ENCODE data around the gene PPP2R3A.

DNA sequence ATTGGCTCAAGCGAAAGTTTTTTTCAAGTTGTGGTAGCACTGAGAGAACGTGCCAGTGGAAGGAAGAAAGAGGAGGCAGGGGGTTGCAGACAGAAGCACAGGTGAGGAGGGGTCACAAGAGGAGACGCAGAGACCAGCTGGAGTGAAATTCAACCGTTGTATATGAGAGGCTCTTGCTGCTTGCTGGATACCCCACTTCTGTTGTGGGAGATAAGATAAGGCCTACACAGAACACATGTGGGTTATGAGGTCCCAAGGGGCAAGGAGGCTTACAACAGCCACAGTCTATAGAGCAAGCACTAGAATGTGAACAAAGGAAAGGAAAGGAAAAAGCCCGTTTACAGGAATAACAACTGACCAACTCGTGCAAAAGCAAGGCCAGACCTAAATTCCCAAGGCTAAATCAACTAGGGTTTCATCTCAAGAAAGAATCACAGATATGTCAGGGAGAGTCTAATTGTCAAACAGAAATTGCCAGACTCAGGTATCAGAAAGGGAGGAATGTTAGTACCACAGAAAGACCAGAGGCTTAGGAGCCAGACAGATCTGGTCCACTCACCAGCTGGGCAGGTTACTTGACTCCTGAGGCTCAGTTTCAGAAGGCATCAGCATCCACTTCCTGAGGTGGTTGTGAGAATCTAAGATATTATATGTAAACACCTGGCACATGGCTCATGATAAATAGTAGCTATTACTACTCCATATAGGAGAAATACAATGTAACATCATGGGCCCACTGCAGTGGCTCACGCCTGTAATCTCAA is 169.7 kb downstream of the PPP2R3A start:
- no peak for TF ChIP-seq ZFX (CRISPR knock-in tag; IDR thresholded peaks at IDR 0.05)
- TF ChIP-seq, protein P1, sequence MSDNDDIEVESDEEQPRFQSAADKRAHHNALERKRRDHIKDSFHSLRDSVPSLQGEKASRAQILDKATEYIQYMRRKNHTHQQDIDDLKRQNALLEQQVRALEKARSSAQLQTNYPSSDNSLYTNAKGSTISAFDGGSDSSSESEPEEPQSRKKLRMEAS (CRISPR knock-in tag; IDR thresholded peaks at IDR 0.05): no peak
- no peak for TF ChIP-seq EZH2 (IDR thresholded peaks at IDR 0.05; ENCODE audit: borderline replicate concordance, low read depth, low read length)

All from K562 (cell line).